Trophoblast cell (in vitro differentiated cells and primary cell): ENCODE measurements around the gene GPR149.
"Not testable (repeated sequence)": the region's sequence is repeated elsewhere in the genome, so short reads cannot be mapped to it uniquely, and the experiment has no call there.

Experiments used
- DNase-seq, 2 donors: peaks; one replicate each; pipeline ENCODE4 v3.0.0-alpha.2; 2016
- H2AFZ ChIP-seq: 2 replicates; pipeline ENCODE4 v1.6.1; 2013; ENCODE audit warnings: low read length, moderate library complexity, mild to moderate bottlenecking; ENCODE audit not compliant: insufficient read depth, poor library complexity
- H2AK5ac ChIP-seq: 2 replicates; pipeline ENCODE4 v1.6.1; 2013; ENCODE audit warnings: mild to moderate bottlenecking, low read length
- H2BK120ac ChIP-seq: 2 replicates; pipeline ENCODE4 v1.6.1; 2013; ENCODE audit warnings: low read length, mild to moderate bottlenecking, moderate library complexity; ENCODE audit not compliant: insufficient read depth, poor library complexity
- H2BK12ac ChIP-seq: 2 replicates; pipeline ENCODE4 v1.6.1; 2013; ENCODE audit warnings: mild to moderate bottlenecking, low read length, moderate library complexity
- H2BK5ac ChIP-seq: 2 replicates; pipeline ENCODE4 v1.6.1; 2013; ENCODE audit warnings: low read length, low read depth, moderate library complexity, mild to moderate bottlenecking; ENCODE audit not compliant: poor library complexity
- H3K14ac ChIP-seq: 2 replicates; pipeline ENCODE4 v1.6.1; 2013; ENCODE audit warnings: mild to moderate bottlenecking, low read length
- H3K18ac ChIP-seq: 2 replicates; pipeline ENCODE4 v1.6.1; 2013; ENCODE audit warnings: mild to moderate bottlenecking, low read length
- H3K23ac ChIP-seq: 2 replicates; pipeline ENCODE4 v1.6.1; 2013; ENCODE audit warnings: low read length
- H3K27ac ChIP-seq: 2 replicates; pipeline ENCODE4 v1.5.1; 2013; ENCODE audit warnings: low read depth, mild to moderate bottlenecking, inconsistent platforms, low read length, moderate library complexity
- H3K27me3 ChIP-seq: 2 replicates; pipeline ENCODE4 v1.6.1; 2013; ENCODE audit warnings: inconsistent platforms, mild to moderate bottlenecking, low read length, moderate library complexity; ENCODE audit not compliant: insufficient read depth
- H3K36me3 ChIP-seq, 2 experiments: 1 replicate in 1 of 2; 2 replicates in 1 of 2; pipeline ENCODE4 v1.6.1; 2013; ENCODE audit warnings: low read length in 2 of 2, mild to moderate bottlenecking in 2 of 2, moderate library complexity in 1 of 2; ENCODE audit not compliant: insufficient read depth in 2 of 2, control insufficient read depth in 1 of 2
- H3K4ac ChIP-seq: 2 replicates; pipeline ENCODE4 v1.6.1; 2013; ENCODE audit warnings: low read depth, mild to moderate bottlenecking, low read length, moderate library complexity
- H3K4me1 ChIP-seq, 2 experiments: 1 replicate in 1 of 2; 2 replicates in 1 of 2; pipeline ENCODE4 v1.6.1; 2013; ENCODE audit warnings: low read length in 2 of 2, mild to moderate bottlenecking in 2 of 2, moderate library complexity in 1 of 2; ENCODE audit not compliant: insufficient read depth in 2 of 2, control insufficient read depth in 1 of 2
- H3K4me2 ChIP-seq: 2 replicates; pipeline ENCODE4 v1.6.1; 2013; ENCODE audit warnings: inconsistent platforms, mild to moderate bottlenecking, low read length, moderate library complexity
- H3K4me3 ChIP-seq: 2 replicates; pipeline ENCODE4 v1.5.1; 2013; ENCODE audit warnings: mild to moderate bottlenecking, low read depth, low read length, inconsistent platforms
- H3K79me1 ChIP-seq: one replicate; pipeline ENCODE4 v1.6.1; 2013; ENCODE audit warnings: low read length
- H3K79me2 ChIP-seq: 2 replicates; pipeline ENCODE4 v1.6.1; 2013; ENCODE audit warnings: low read length, mild to moderate bottlenecking; ENCODE audit not compliant: control insufficient read depth, insufficient read depth, poor library complexity
- H3K9ac ChIP-seq: 2 replicates; pipeline ENCODE4 v1.6.1; 2013; ENCODE audit warnings: mild to moderate bottlenecking, low read length
- H3K9me3 ChIP-seq: 2 replicates; pipeline ENCODE4 v1.6.1; 2013; ENCODE audit warnings: low read depth, mild to moderate bottlenecking, control low read depth, inconsistent platforms, low read length; ENCODE audit not compliant: insufficient read depth
- H4K12ac ChIP-seq: 2 replicates; pipeline ENCODE4 v1.6.1; 2013; ENCODE audit warnings: low read depth, mild to moderate bottlenecking, low read length, moderate library complexity
- H4K8ac ChIP-seq: 2 replicates; pipeline ENCODE4 v1.6.1; 2013; ENCODE audit warnings: low read depth, mild to moderate bottlenecking, low read length, moderate library complexity
- H4K91ac ChIP-seq: one replicate; pipeline ENCODE4 v1.6.1; 2013; ENCODE audit warnings: low read depth, mild to moderate bottlenecking, low read length, moderate library complexity
- WGBS: extraction: QIAGEN DNeasy Blood & Tissue Kit; methylation state at CpG from one replicate; pipeline ENCODE4 v1.1.7; 2013; ENCODE audit warnings: missing lambda C conversion rate; ENCODE audit not compliant: insufficient read length, insufficient coverage; ENCODE audit errors: extremely low coverage; 5-methylcytosine and 5-hydroxymethylcytosine counted together

The GPR149 gene

GRCh38 chr3:154458560-154458959, 28.6 kb upstream of the GPR149 start:
- H4K91ac ChIP-seq, result no peak overlapping the region

GRCh38 chr3:154439081-154439480, 9.1 kb upstream of the GPR149 start:
- H2BK5ac ChIP-seq, H3K36me3 ChIP-seq, H3K79me1 ChIP-seq, H3K4me3 ChIP-seq, H4K91ac ChIP-seq, H2BK120ac ChIP-seq, H2AK5ac ChIP-seq, H2AFZ ChIP-seq, H4K8ac ChIP-seq, H2BK12ac ChIP-seq, H3K4me2 ChIP-seq, H3K27ac ChIP-seq, H3K9ac ChIP-seq, H3K18ac ChIP-seq, DNase-seq, H3K9me3 ChIP-seq, H3K23ac ChIP-seq, H3K14ac ChIP-seq, H3K4ac ChIP-seq, H3K79me2 ChIP-seq, H4K12ac ChIP-seq, H3K4me1 ChIP-seq, H3K27me3 ChIP-seq: not testable (repeated sequence)
- no CpG with 5 or more reads among the region's 12 CpGs for WGBS

More at GRCh38 chr3:154458560-154458959, 28.6 kb upstream of the GPR149 start:
- no peak overlapping the region for H3K18ac ChIP-seq
- WGBS, result no CpG with 5 or more reads among the region's 2 CpGs
- H3K4ac ChIP-seq, result no peak overlapping the region
- no peaks in the 10 kb centered on the region for H3K9me3 ChIP-seq
- H3K9ac ChIP-seq, result no peak overlapping the region
- no peak for DNase-seq
- no peaks in the 10 kb centered on the region for H3K4me1 ChIP-seq
- no peak overlapping the region for H3K27ac ChIP-seq
- H3K36me3 ChIP-seq, result no peaks in the 10 kb centered on the region
- no peak overlapping the region for H3K14ac ChIP-seq
- no peak overlapping the region for H3K4me3 ChIP-seq
- H3K23ac ChIP-seq, result no peak overlapping the region
- no peaks in the 10 kb centered on the region for H3K79me2 ChIP-seq
- no peaks in the 10 kb centered on the region for H3K27me3 ChIP-seq
- H2AFZ ChIP-seq, result no peak overlapping the region
- H4K8ac ChIP-seq, result no peak overlapping the region
- H3K4me2 ChIP-seq, result no peak overlapping the region
- no peak overlapping the region for H4K12ac ChIP-seq
- H3K79me1 ChIP-seq, result no peaks in the 10 kb centered on the region
- no peak overlapping the region for H2AK5ac ChIP-seq
- H2BK5ac ChIP-seq, result no peak overlapping the region
- H2BK12ac ChIP-seq, result no peak overlapping the region
- H2BK120ac ChIP-seq, result no peak overlapping the region

- no peak overlapping the region for H2AFZ ChIP-seq
Measured at GRCh38 chr3:154431043-154431442, 1.1 kb upstream of the GPR149 start.

GRCh38 chr3:154428286-154429206, 1.4 kb downstream of the GPR149 start:
- WGBS, result no CpG with 5 or more reads among the region's 59 CpGs
- Histone ChIP-seq H2BK5ac (no peak overlapping the region), H4K12ac (no peak overlapping the region)

More at GRCh38 chr3:154431043-154431442, 1.1 kb upstream of the GPR149 start:
- no peak overlapping the region for H3K27ac ChIP-seq
- no peaks in the 10 kb centered on the region for H3K36me3 ChIP-seq
- H3K23ac ChIP-seq, result no peak overlapping the region
- no peak overlapping the region for H2BK12ac ChIP-seq
- no CpG with 5 or more reads among the region's 2 CpGs for WGBS
- no peak overlapping the region for H3K4ac ChIP-seq
- H3K14ac ChIP-seq, result no peak overlapping the region
- no peak overlapping the region for H4K91ac ChIP-seq
- no peak for DNase-seq
- H2BK120ac ChIP-seq, result no peak overlapping the region
- peaks cover 19% of the 10 kb centered on the region for H3K27me3 ChIP-seq
- H3K9ac ChIP-seq, result no peak overlapping the region
- no peak overlapping the region for H2BK5ac ChIP-seq
- no peak overlapping the region for H4K12ac ChIP-seq
- H2AK5ac ChIP-seq, result no peak overlapping the region
- no peak overlapping the region for H3K18ac ChIP-seq
- H3K4me1 ChIP-seq, result peaks cover 7 to 11% of the 10 kb centered on the region in 2 experiments
- no peak overlapping the region for H3K4me2 ChIP-seq
- peaks cover 3% of the 10 kb centered on the region for H3K9me3 ChIP-seq
- no peaks in the 10 kb centered on the region for H3K79me2 ChIP-seq
- no peaks in the 10 kb centered on the region for H3K79me1 ChIP-seq
- no peak overlapping the region for H3K4me3 ChIP-seq
- no peak overlapping the region for H4K8ac ChIP-seq

More at GRCh38 chr3:154428286-154429206, 1.4 kb downstream of the GPR149 start:
- no peaks in the 10 kb centered on the region for H3K79me2 ChIP-seq
- H3K4me2 ChIP-seq, result peak overlapping the region; percentile 61
- no peak overlapping the region for H2BK12ac ChIP-seq
- no peak overlapping the region for H4K8ac ChIP-seq
- no peak overlapping the region for H4K91ac ChIP-seq
- H3K36me3 ChIP-seq, result no peaks in the 10 kb centered on the region
- no peak overlapping the region for H3K9ac ChIP-seq
- peak overlapping the region; percentile 9 for H2AFZ ChIP-seq
- no peaks in the 10 kb centered on the region for H3K79me1 ChIP-seq
- no peak overlapping the region for H3K4ac ChIP-seq
- no peak overlapping the region for H3K14ac ChIP-seq
- H3K9me3 ChIP-seq, result peaks cover 3% of the 10 kb centered on the region
- H3K4me1 ChIP-seq, result peaks cover 7 to 11% of the 10 kb centered on the region in 2 experiments
- H3K23ac ChIP-seq, result no peak overlapping the region
- H3K27ac ChIP-seq, result no peak overlapping the region
- H3K4me3 ChIP-seq, result no peak overlapping the region
- H3K18ac ChIP-seq, result no peak overlapping the region
- no peak for DNase-seq
- no peak overlapping the region for H2BK120ac ChIP-seq
- H2AK5ac ChIP-seq, result no peak overlapping the region
- H3K27me3 ChIP-seq, result peaks cover 19% of the 10 kb centered on the region
